Smooth muscle cell (in vitro differentiated cells): ENCODE results near the gene PPP2R5D. TPM values are rescaled to one million over a fixed set of nuclear protein-coding genes. Genes with fewer than 3 reads are reported as not detected.
A peak's percentile ranks its signal among the peaks of the same experiment; 100 is the strongest.

Experiments
- DNase-seq: peaks from one replicate; lab custom pipeline; 2025; ENCODE audit not compliant: unreplicated experiment; lab: John Stamatoyannopoulos, UW
- H2AFZ ChIP-seq: fragments of 200-600 bp; sonication (generic); 2 replicates; pipeline ENCODE4 v1.6.0; 2016; ENCODE audit warnings: antibody characterized with exemption, low read depth, mild to moderate bottlenecking
- H3F3A ChIP-seq: fragments of 200-600 bp; sonication (generic); 2 replicates; pipeline ENCODE4 v1.6.0; 2017; ENCODE audit warnings: antibody characterized with exemption, low read depth
- H3K27ac ChIP-seq: fragments of 200-600 bp; sonication (generic); 2 replicates; pipeline ENCODE4 v1.5.1; 2016; ENCODE audit warnings: low read depth, mild to moderate bottlenecking
- H3K27me3 ChIP-seq: fragments of 200-600 bp; sonication (generic); 2 replicates; pipeline ENCODE4 v1.6.1; 2016; ENCODE audit warnings: low read depth, mild to moderate bottlenecking
- H3K36me3 ChIP-seq: fragments of 200-600 bp; sonication (generic); 2 replicates; pipeline ENCODE4 v1.5.1; 2016; ENCODE audit warnings: low read depth
- H3K4me1 ChIP-seq: fragments of 200-600 bp; sonication (generic); 2 replicates; pipeline ENCODE4 v1.5.1; 2016; ENCODE audit warnings: low read depth
- H3K4me2 ChIP-seq: fragments of 200-600 bp; sonication (generic); 2 replicates; pipeline ENCODE4 v1.6.0; 2016; ENCODE audit warnings: mild to moderate bottlenecking
- H3K4me3 ChIP-seq: fragments of 200-600 bp; sonication (generic); 2 replicates; pipeline ENCODE4 v1.5.1; 2016; ENCODE audit warnings: mild to moderate bottlenecking
- H3K79me2 ChIP-seq: fragments of 200-600 bp; sonication (generic); 2 replicates; pipeline ENCODE4 v1.6.0; 2016; ENCODE audit warnings: low read depth, mild to moderate bottlenecking
- H3K9ac ChIP-seq: fragments of 200-600 bp; sonication (generic); 2 replicates; pipeline ENCODE4 v1.6.0; 2016; ENCODE audit warnings: low read depth
- H3K9me3 ChIP-seq: fragments of 200-600 bp; sonication (generic); replicated peaks from 2 replicates; pipeline ENCODE4 v1.5.1; 2016; ENCODE audit warnings: low read depth
- H4K20me1 ChIP-seq: fragments of 200-600 bp; sonication (generic); 2 replicates; pipeline ENCODE4 v1.6.0; 2016; ENCODE audit warnings: low read depth
- whole genome bisulfite sequencing: methylation state at CpG from one replicate; pipeline ENCODE4 v1.1.7; 2016; ENCODE audit warnings: low lambda C conversion rate; 5-methylcytosine and 5-hydroxymethylcytosine counted together
- polyA plus RNA-seq: library from polyadenylated mRNA; unstranded; fragments of >200 nt; fragmentation: Nextera tagmentation; extraction: Ambion mirVana; gene quantifications from 2 replicates; pipeline ENCODE4 v1.2.1, GENCODE V29; 2016
- total RNA-seq: library from RNA; depleted of rRNA; stranded (reverse); fragments of >200 nt; gene quantifications from 2 replicates; pipeline ENCODE4 v1.2.3, GENCODE V29; 2014
- TF ChIP-seq, protein P1 (sequence below): fragments of 200-600 bp; sonication (generic); IDR thresholded peaks from 2 replicates; pipeline ENCODE4 v1.5.1; 2017; ENCODE audit warnings: borderline replicate concordance, mild to moderate bottlenecking, antibody characterized with exemption; ENCODE audit not compliant: insufficient read depth, poor library complexity, severe bottlenecking

The PPP2R5D gene
- total and polyA plus RNA-seq, 2 experiments from 2014 or later: 46.4 to 51.3 TPM

DNA sequence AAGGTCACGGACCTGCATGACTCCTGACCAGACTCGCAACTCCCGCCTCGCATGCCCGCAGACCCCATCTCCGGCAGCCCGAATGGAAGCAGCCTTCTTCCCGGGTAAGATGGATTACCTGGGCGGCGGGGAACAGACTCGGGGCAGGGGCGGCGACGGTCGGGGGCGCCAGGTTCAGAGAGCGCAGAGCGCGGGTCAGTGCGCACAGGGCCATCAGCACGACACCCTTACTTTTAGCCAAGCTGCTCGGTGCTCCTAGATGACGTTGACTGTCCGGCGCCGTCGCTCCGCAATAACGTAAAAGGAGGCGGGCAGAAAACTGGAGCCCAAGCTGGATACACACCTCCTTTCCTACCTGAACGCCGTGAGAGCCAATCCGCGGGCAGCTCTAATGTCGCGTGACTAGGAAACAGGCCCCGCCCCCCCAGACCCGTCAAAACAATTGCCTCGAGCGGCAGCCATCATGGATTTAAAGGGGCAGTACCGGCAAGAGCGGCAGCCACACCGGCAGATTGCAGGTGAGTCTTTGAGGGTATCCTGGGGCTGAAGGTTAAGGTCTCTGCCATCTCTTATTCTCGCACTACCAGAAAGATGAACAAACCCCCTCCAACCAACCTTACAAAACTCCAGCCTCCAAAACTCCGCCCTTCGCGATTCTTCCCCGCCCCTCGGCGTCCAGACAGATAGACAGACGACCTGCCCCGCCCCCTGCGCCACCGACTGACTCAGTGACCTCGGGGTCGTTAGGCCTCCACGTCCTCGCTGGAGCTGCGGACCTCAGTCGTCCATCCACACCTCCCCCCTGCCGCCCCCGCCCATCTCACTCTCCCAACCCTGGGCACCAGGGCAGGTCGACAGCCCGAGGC is 75.0 kb downstream of the PPP2R5D start, which contains the start of the genes KLC4 and MRPL2:
Gene KLC4 (plus strand): TSS at position 464 of the 866 bp plus-strand sequence. CDS start 1,705 bp downstream, outside the sequence.
Gene MRPL2 (minus strand): TSS at position 267 of the 866 bp plus-strand sequence. CDS start 53 bp downstream, at position 214.
- Histone ChIP-seq H3K9me3 (no peaks in the 10 kb centered on the region), H3K4me2 (peak within 1 kb of the TSS; percentile 93), H3K27ac (peak within 1 kb of the TSS; percentile 89), H3K79me2 (peaks cover 22% of the 10 kb centered on the region), H3K4me3 (peak within 1 kb of the TSS; percentile 88), H4K20me1 (no peaks in the 10 kb centered on the region), H3K27me3 (no peaks in the 10 kb centered on the region), H2AFZ (peak within 1 kb of the TSS; percentile 81), H3K36me3 (no peaks in the 10 kb centered on the region), H3K4me1 (peaks cover 16% of the 10 kb centered on the region), H3F3A (peaks cover 2% of the 10 kb centered on the region), H3K9ac (peak within 1 kb of the TSS; percentile 94)
- DNase-seq: peak; percentile 94
- TF ChIP-seq, protein P1, sequence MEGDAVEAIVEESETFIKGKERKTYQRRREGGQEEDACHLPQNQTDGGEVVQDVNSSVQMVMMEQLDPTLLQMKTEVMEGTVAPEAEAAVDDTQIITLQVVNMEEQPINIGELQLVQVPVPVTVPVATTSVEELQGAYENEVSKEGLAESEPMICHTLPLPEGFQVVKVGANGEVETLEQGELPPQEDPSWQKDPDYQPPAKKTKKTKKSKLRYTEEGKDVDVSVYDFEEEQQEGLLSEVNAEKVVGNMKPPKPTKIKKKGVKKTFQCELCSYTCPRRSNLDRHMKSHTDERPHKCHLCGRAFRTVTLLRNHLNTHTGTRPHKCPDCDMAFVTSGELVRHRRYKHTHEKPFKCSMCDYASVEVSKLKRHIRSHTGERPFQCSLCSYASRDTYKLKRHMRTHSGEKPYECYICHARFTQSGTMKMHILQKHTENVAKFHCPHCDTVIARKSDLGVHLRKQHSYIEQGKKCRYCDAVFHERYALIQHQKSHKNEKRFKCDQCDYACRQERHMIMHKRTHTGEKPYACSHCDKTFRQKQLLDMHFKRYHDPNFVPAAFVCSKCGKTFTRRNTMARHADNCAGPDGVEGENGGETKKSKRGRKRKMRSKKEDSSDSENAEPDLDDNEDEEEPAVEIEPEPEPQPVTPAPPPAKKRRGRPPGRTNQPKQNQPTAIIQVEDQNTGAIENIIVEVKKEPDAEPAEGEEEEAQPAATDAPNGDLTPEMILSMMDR: no peak
- under 1% methylated on average over 56 of the region's 64 CpGs for WGBS

DNA sequence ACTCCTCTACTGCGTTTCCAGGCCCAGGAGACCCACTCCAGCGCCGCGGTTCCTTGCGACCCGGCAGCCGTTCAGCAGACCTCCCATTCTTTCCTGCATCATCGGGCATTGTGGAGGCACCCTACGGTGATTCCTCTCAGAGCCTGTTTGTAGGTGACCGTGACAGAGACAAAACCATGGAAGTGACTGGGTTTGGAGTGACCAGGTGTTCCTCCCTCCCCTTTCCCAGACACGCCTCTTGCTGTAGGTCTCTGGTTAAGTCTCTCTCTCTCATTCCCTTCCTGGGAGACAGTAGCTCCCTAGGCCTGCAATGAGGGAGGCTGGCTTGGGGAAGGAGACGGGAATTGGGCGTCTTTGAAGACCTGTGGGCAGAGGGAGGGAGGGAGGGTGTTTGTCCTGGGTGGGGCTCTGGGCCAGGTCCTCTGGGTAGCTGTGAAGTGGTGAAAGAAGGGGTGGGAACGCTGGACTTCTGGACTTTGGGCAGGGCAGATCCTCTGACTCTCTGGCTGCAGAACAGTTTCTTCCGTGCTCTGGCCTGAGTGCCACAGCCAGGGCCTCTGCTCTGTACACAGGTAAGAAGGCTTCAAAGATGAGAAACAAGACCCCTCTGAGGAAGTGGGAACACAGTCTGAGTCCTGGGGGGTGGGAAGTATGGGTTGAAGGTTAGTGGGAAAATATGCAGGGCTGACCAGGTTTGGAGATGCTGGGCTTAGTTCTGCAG is 75.8 kb downstream of the PPP2R5D start:
- H3K4me1 ChIP-seq: peaks cover 16% of the 10 kb centered on the region
- peak overlapping the region; percentile 89 for H3K27ac ChIP-seq
- H3K36me3 ChIP-seq: no peaks in the 10 kb centered on the region
- H3K27me3 ChIP-seq: no peaks in the 10 kb centered on the region
- peaks cover 22% of the 10 kb centered on the region for H3K79me2 ChIP-seq
- H3K9me3 ChIP-seq: no peaks in the 10 kb centered on the region
- 14% methylated on average over 12 of the region's 15 CpGs for WGBS
- peak overlapping the region; percentile 81 for H2AFZ ChIP-seq
- no peak for DNase-seq
- TF ChIP-seq, protein P1: no peak
- peak overlapping the region; percentile 94 for H3K9ac ChIP-seq
- peak overlapping the region; percentile 92 for H3K4me2 ChIP-seq
- H4K20me1 ChIP-seq: no peaks in the 10 kb centered on the region
- peak overlapping the region; percentile 88 for H3K4me3 ChIP-seq
- no peaks in the 10 kb centered on the region for H3F3A ChIP-seq

DNA sequence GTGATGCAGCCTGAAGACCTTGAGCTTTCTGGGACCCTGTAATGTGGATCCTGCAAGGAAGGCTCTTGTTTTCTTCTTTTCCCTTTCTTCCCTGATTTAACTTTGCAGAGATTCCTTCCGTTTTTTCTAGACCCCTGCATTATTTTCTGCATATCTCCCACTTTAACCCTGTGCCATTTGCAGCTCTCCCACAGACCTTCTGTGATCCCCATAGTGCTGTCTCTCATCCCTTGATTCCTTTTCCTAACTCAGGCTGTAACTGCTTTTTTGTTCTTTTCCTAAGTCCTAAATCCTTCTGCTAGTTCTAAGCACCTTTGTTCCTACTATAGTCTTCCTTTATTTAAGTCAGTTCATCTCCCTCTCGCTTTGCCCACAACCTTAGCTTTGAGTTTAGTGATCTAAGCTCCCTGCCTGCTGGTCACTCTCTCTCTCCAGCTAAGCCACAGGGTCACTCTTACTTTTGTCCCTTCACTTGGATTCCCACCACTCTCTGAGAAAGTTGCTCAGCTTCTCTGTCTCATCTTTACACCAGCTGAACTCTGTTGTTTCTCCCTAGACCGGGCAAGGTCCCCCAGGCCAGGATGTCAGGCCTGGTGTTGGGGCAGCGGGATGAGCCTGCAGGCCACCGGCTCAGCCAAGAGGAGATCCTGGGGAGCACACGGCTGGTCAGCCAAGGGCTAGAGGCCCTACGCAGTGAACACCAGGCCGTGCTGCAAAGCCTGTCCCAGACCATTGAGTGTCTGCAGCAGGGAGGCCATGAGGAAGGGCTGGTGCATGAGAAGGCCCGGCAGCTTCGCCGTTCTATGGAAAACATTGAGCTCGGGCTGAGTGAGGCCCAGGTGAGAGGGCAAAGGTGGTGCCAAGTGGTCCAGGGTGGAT is 76.6 kb downstream of the PPP2R5D start:
- H3K4me3 ChIP-seq: peak overlapping the region; percentile 88
- H2AFZ ChIP-seq: no peak overlapping the region
- H3K27ac ChIP-seq: peak overlapping the region; percentile 89

More for the DNA sequence above, 76.6 kb downstream of the PPP2R5D start:
- Histone ChIP-seq H3F3A (no peaks in the 10 kb centered on the region), H3K79me2 (peaks cover 22% of the 10 kb centered on the region), H3K9me3 (no peaks in the 10 kb centered on the region), H3K9ac (peak overlapping the region; percentile 94), H4K20me1 (no peaks in the 10 kb centered on the region), H3K4me1 (peaks cover 16% of the 10 kb centered on the region), H3K36me3 (no peaks in the 10 kb centered on the region), H3K4me2 (peak overlapping the region; percentile 92), H3K27me3 (no peaks in the 10 kb centered on the region)
- no peak for DNase-seq
- TF ChIP-seq, protein P1: no peak
- 93% methylated on average over 12 of the region's 12 CpGs for WGBS
